HG03097 (cell line): Measurements from ENCODE around the gene TM7SF2.

Experiments used
- ATAC-seq: cut with Tn5 transposase; IDR thresholded peaks from one replicate; pipeline ENCODE4 v1.9.1; 2021; ENCODE audit not compliant: unreplicated experiment, low FRiP score

TM7SF2 gene

GRCh38 chr11:65111744-65112545 is at the start of gene TM7SF2:
TM7SF2 (plus strand) TSS chr11:65111872; CDS start chr11:65112016, 144 bp downstream.
- peak; percentile 44 for ATAC-seq

- no peak for ATAC-seq
Measured at GRCh38 chr11:65063532-65063931, 48.1 kb upstream of the TM7SF2 start.

DNA sequence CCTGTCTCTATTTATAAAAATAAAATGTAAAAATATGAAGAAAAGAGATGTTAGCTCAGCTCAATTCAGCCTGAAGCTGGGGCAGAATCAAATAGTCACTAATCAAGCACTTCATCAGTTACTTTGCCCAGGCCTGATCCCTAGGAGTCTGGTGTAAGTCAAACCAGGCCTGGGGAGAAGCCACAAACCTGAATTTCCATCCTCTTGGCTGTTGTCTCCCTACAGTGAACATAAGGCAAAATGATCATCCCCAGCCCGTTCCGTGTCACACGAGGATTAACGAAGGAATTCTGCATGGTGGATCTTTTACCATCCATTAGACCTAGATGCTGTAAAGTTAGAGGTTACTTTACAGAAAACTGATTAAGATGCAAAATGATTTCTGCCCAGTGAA is 46.8 kb upstream of the TM7SF2 start:
- ATAC-seq: no peak

GRCh38 chr11:65065851-65066250 is 45.8 kb upstream of the TM7SF2 start:
- ATAC-seq: no peak

DNA sequence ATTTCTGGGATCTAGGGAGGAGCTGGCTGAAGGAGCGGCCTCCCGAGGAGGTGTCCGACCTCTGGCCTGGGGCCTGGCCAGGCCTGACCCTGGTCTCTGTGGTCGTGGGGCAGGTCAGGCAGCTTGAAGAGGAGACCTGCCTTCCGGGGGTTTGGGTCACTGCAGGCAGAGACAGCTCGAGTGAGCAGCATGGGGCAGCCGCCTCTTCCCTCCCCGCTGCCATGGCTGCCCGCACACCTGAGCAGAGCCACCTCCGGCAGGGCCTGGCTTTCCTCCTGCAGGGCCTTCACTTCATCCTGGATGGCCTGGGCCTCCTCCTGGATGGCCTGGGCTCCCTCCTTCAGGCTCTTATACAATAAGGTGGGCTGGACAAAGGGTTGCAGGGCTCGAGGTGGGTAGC is 45.4 kb upstream of the TM7SF2 start:
- ATAC-seq: no peak

DNA sequence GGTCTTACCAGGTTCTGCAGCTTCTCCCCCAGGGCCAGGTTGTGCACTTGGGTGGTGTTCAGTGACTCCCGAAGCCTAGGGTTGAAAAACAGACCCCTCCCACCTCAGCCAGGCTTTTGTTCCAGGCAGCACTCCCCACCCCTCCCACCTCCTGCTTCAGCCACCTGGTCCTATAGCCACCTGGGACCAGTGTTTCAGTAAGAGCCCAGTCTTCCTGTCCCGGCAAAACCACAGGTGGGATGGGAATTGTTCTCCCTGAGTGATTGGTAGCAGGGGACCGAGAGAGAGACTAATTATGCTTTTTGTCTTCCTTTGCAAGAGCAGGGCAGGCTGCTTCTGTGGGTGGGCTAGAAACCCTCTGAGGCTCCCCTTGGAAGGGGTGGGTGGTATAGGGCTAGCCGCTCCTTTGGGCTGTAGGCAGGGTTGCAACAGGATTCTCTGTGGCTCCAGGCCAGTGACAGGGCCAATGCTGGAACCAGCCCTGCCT is 44.8 kb upstream of the TM7SF2 start:
- no peak for ATAC-seq

DNA sequence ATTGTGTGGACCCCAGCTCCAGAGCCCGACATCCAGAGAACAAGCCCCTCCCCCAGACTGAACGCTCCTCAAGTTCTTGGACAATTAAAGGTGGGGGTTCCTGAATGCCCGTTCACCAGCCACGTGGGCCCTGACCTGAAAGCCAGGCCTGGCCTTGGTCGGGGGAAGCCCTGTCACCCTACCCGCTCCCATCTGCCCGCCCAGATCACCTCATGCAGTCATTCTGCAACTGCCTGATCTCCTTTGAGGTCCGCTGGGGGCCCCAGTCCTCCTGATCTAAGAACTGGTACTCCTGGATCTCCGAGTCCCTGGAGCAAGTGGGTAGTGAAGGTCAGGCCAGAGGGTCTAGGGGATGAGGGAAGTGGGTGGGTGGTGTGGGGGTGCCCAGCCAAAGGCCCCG is 44.2 kb upstream of the TM7SF2 start:
- no peak for ATAC-seq

- no peak for ATAC-seq
Measured at GRCh38 chr11:65069217-65069616, 42.5 kb upstream of the TM7SF2 start.

DNA sequence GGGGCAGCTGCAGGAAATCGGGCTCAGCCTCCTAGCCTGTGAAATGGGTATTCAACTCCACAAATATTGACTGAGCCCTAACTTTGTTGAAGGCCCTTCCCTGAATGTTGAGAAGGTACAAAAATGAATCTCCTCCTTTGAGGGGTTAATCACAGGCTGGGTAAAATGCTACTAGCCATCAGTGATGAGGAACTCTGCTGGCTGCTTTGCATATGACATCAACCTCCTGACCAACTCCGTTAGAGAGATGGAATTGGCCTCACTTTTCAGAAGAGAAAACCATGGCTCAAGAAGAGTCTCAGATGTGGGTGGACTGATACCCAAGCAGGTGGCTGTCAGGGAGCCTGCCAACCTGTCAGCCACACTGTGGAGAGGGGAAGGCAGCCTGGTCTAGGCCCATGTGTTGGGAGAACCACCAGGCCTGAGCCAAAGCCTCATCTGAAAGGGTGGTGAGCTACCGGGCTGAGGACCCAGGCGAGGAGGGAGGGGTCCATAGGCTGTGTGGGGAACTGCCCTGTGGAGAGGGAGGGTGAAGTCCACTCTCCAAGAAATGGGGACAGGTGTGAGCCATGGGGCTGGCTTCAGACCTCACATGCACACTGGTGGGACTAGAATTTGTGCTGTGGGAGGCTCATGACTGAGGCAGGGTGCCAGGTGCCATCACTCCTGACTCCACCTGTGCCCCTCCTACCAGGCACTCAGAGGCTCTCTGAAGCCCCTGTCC is 39.6 kb upstream of the TM7SF2 start:
- ATAC-seq: no peak

GRCh38 chr11:65072631-65072966 is 39.1 kb upstream of the TM7SF2 start:
- no peak for ATAC-seq

DNA sequence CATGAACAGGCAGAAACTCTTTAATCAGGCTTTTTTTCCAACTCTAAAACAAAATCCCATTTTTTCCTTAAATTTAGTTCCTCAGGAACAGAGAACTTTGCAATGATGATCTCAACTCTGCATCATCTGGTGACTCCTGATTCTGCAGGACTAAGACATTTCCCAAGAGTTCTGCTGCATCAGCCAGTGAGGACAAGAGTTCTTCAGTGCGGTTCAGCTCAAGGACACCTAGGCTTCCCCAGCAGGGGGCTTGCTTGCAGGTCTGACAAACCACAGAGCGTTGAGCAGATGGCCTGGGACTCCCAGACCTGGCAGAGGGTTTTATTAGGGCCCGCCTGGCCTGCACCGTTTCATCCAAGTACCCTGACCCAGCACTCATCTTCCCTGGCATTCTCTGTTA is 34.2 kb upstream of the TM7SF2 start:
- no peak for ATAC-seq

- ATAC-seq: no peak
Measured at GRCh38 chr11:65078151-65078550, 33.5 kb upstream of the TM7SF2 start.

- no peak for ATAC-seq
Measured at GRCh38 chr11:65078786-65079342, 32.8 kb upstream of the TM7SF2 start.

DNA sequence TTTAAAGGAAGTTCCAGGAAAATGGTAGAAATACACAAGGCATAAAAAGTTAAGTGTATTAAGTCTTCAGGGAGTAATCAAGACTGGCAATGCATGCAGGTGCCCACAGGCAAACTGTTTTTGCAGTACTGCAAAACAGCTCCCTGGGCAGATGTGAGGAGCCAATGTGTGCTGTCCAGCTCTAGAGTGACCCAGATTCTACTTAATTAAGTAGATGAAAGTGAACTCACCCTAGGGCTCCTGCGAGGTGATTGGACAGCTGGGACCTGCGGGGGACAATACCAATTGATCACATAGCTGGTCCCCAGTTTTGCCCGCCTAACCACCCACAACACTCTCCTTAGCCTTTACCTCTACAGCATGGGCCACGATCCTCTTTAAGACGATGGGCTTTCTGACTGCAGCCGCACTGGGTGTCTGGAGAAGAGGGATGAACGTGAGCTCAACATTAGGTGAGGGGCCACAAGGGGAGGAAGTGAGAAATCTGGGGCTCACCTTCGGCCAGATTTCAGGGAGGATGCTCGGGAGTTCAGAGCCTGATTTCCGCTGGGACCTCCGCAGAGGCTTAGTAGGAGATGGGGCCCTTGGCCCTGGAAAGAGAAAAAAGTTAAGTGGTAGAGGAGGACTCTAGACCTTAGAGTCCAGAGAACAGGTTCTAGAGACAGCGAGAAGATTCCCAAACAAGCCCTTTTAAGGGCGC is 28.4 kb upstream of the TM7SF2 start:
- peak; percentile 22 for ATAC-seq

DNA sequence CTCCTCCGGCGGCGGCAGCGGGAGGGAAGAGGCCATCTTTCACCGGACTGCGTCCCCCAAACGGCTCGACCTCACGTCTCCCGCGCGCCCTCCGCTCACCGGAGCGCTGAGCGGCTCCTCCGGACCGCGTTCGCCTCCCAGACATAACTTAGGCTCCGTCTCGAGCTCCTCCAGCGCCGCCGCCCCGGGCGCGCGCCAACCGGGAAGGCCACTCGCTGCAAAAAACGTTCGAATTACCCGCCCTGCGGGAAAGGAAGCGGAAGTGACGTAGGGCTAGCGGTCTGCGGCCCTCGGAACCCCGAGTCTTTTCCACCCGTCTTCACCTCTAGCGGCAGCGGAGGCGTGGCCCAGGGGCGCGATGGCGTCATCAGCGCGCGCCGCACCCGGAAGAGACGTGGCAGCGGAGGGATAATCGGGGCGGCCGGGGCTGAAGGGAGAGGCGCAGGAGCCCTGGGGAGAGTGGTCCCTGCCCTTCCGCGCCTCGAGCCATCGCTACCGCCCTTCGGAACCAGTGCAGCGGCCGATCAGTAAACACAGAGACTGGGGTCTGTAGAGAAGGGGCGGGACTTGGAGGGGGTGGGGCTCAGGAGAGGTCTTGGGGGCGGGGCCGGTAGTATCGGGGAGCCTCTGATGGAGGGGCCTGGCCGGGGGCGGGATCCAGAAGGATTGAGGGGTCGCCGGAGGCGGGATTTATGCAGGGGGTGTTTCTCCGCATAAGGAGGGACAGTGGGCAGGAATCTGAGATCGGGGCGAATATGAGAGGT is 27.7 kb upstream of the TM7SF2 start, which contains the start of the genes CDCA5 and ZFPL1:
CDCA5 (minus strand) TSS at position 207 of the 764 bp plus-strand sequence; CDS start at position 145, 62 bp downstream.
ZFPL1 (plus strand) TSS at position 389 of the 764 bp plus-strand sequence. CDS start 477 bp downstream, outside the sequence.
- peak; percentile 73 for ATAC-seq

GRCh38 chr11:65084598-65085375 is 26.9 kb upstream of the TM7SF2 start:
- no peak for ATAC-seq

- no peak for ATAC-seq
Measured at GRCh38 chr11:65085446-65085845, 26.2 kb upstream of the TM7SF2 start.

GRCh38 chr11:65086809-65087208 is 24.9 kb upstream of the TM7SF2 start:
- ATAC-seq: no peak

DNA sequence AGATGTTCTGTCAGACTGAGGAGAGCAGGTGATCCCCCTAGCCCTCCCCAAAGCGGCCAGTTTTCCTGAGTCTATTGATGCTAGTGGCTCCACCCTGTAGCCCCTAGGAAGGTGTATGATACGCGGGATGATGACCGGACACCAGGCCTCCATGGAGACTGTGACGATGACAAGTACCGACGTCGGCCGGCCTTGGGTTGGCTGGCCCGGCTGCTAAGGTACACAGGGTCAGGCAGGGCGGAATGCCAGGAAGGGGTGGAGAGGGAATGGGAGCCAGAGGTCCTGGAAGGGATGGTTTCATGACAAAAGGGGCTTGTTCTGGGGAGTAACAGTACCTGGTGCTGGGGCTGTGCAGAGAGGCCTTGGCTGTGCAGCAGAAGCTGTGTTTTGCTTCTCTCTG is 24.5 kb upstream of the TM7SF2 start:
- no peak for ATAC-seq
